GM12892 (cell line): ENCODE results near the gene MFSD6.

Source experiments
- POLR2A ChIP-seq: IDR thresholded peaks from 2 replicates; pipeline ENCODE4 v1.6.1; 2011; ENCODE audit warnings: low read depth, low read length, control low read depth
- POLR2AphosphoS5 ChIP-seq: IDR thresholded peaks from 2 replicates; pipeline ENCODE4 v1.6.1; 2011; ENCODE audit warnings: low read depth, low read length, control low read depth

DNA sequence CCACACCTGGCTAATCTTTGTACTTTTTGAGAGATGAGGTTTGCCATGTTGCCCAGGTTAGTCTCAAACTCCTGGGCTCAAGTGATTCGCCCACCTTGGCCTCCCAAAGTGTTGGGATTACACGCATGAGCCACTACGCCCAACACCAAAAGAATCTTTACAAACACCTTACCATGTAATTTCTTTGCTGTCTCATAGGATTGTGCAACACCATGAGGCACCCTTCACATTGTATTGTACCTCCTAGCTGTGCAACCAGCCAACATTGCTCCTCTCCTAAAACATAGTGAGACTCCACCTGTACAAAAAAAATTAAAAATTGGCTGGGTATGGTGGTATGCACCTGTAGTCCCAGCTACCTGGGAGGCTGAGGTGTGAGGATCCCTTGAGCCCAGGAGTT is 3.1 kb upstream of the MFSD6 start:
- TF ChIP-seq POLR2A, result no peak
- TF ChIP-seq POLR2AphosphoS5, result no peak
